HEK293T (cell line): ENCODE results near the gene LRP1B.
A peak's percentile ranks its signal among the peaks of the same experiment; 100 is the strongest.

Experiments
- CTCF ChIA-PET: fragments of 350-600 bp; formaldehyde crosslinking; extraction: SDS; loops from one replicate; lab custom pipeline; 2021; ENCODE audit warnings: antibody characterized with exemption, inconsistent platforms; lab: Yijun Ruan, JAX
- POLR2A ChIA-PET: fragments of 350-600 bp; formaldehyde crosslinking; extraction: SDS; loops from one replicate; lab custom pipeline; 2020; ENCODE audit warnings: antibody characterized with exemption, inconsistent platforms; lab: Yijun Ruan, JAX
- DNase-seq: peaks from one replicate; pipeline ENCODE4 v3.0.0; 2012; ENCODE audit warnings: mixed read lengths; ENCODE audit errors: extremely low spot score
- ARNT ChIP-seq: fragments of 450-650 bp; IDR thresholded peaks from 2 replicates; pipeline ENCODE4 v1.6.1; 2017; ENCODE audit warnings: mild to moderate bottlenecking
- BHLHE40 ChIP-seq: fragments of 450-650 bp; IDR thresholded peaks from 2 replicates; pipeline ENCODE4 v1.6.1; 2016; ENCODE audit warnings: mild to moderate bottlenecking, moderate library complexity, borderline replicate concordance
- CTBP1 ChIP-seq: fragments of 450-650 bp; IDR thresholded peaks from 2 replicates; pipeline ENCODE4 v1.6.1; 2016; ENCODE audit warnings: borderline replicate concordance
- ELF4 ChIP-seq: fragments of 450-650 bp; IDR thresholded peaks from 2 replicates; pipeline ENCODE4 v1.6.1; 2017; ENCODE audit warnings: antibody characterized with exemption
- FOXA1 ChIP-seq: fragments of 450-650 bp; IDR thresholded peaks from 2 replicates; pipeline ENCODE4 v1.6.1; 2016; ENCODE audit warnings: mild to moderate bottlenecking
- FOXK2 ChIP-seq: fragments of 450-650 bp; IDR thresholded peaks from 2 replicates; pipeline ENCODE4 v1.6.1; 2016; ENCODE audit warnings: mild to moderate bottlenecking
- FOXM1 ChIP-seq: fragments of 450-650 bp; IDR thresholded peaks from 2 replicates; pipeline ENCODE4 v1.6.1; 2017; ENCODE audit warnings: mild to moderate bottlenecking, borderline replicate concordance
- HDGF ChIP-seq: fragments of 450-650 bp; IDR thresholded peaks from 2 replicates; pipeline ENCODE4 v1.6.1; 2017; ENCODE audit warnings: antibody characterized with exemption, borderline replicate concordance
- L3MBTL2 ChIP-seq: fragments of 450-650 bp; conservative IDR thresholded peaks from 2 replicates; pipeline ENCODE4 v1.6.1; 2016; ENCODE audit warnings: mild to moderate bottlenecking
- LEF1 ChIP-seq: fragments of 450-650 bp; IDR thresholded peaks from 2 replicates; pipeline ENCODE4 v1.6.1; 2017; ENCODE audit warnings: mild to moderate bottlenecking, borderline replicate concordance
- NFRKB ChIP-seq: fragments of 450-650 bp; IDR thresholded peaks from 2 replicates; pipeline ENCODE4 v1.6.1; 2016; ENCODE audit warnings: mild to moderate bottlenecking, moderate library complexity
- PKNOX1 ChIP-seq: fragments of 450-650 bp; IDR thresholded peaks from 2 replicates; pipeline ENCODE4 v1.6.1; 2016
- SP1 ChIP-seq: fragments of 450-650 bp; IDR thresholded peaks from 2 replicates; pipeline ENCODE4 v1.6.1; 2017
- SUZ12 ChIP-seq: fragments of 450-650 bp; IDR thresholded peaks from 2 replicates; pipeline ENCODE4 v1.6.1; 2016; ENCODE audit warnings: mild to moderate bottlenecking
- TARDBP ChIP-seq: fragments of 450-650 bp; IDR thresholded peaks from 2 replicates; pipeline ENCODE4 v1.6.1; 2016
- ZNF384 ChIP-seq: fragments of 450-650 bp; IDR thresholded peaks from 2 replicates; pipeline ENCODE4 v1.6.1; 2016

The LRP1B gene

GRCh38 chr2:140998577-140998976 lies 1132.2 kb downstream of the LRP1B start:
- no peak for DNase-seq
- TF ChIP-seq CTBP1 (no peak), FOXM1 (no peak), NFRKB (no peak), ELF4 (no peak), SP1 (no peak), FOXA1 (no peak), LEF1 (no peak), HDGF (no peak), PKNOX1 (no peak), L3MBTL2 (no peak), ZNF384 (no peak), TARDBP (no peak), BHLHE40 (no peak), SUZ12 (no peak), ARNT (no peak), FOXK2 (no peak)
- POLR2A ChIA-PET: no interaction called here
- CTCF ChIA-PET: no interaction called here

GRCh38 chr2:140998017-140998416 lies 1132.8 kb downstream of the LRP1B start:
- ChIA-PET CTCF (no interaction called here), POLR2A (no interaction called here)

GRCh38 chr2:140994856-140995255 lies 1136.0 kb downstream of the LRP1B start:
- POLR2A ChIA-PET: no interaction called here
- TF ChIP-seq PKNOX1 (no peak), ZNF384 (no peak), BHLHE40 (no peak), FOXK2 (no peak), FOXM1 (no peak), SP1 (no peak), TARDBP (no peak), FOXA1 (no peak), ARNT (no peak), CTBP1 (no peak), ELF4 (no peak), L3MBTL2 (no peak)
- CTCF ChIA-PET: no interaction called here
- DNase-seq: no peak

More at GRCh38 chr2:140998017-140998416, 1132.8 kb downstream of the LRP1B start:
- no peak for DNase-seq
- peak; percentile 39; the same call in 1 of the 2 replicates for TF ChIP-seq PKNOX1
- TF ChIP-seq FOXM1: no peak
- no peak for TF ChIP-seq LEF1

GRCh38 chr2:140990416-140990815 lies 1140.4 kb downstream of the LRP1B start:
- no peak for DNase-seq
- TF ChIP-seq FOXM1 (no peak), ZNF384 (no peak), L3MBTL2 (no peak), BHLHE40 (no peak), SP1 (no peak), FOXA1 (no peak), HDGF (no peak), ARNT (no peak)
- ChIA-PET POLR2A (no interaction called here), CTCF (no interaction called here)

GRCh38 chr2:140988597-140988996 lies 1142.2 kb downstream of the LRP1B start:
- POLR2A ChIA-PET: no interaction called here
- TF ChIP-seq TARDBP (no peak), SUZ12 (no peak), BHLHE40 (no peak), FOXA1 (no peak), NFRKB (no peak), ARNT (no peak), FOXM1 (no peak), SP1 (no peak), LEF1 (no peak), FOXK2 (no peak), PKNOX1 (no peak), L3MBTL2 (no peak), CTBP1 (no peak), ZNF384 (no peak), ELF4 (no peak), HDGF (no peak)
- CTCF ChIA-PET: no interaction called here
- DNase-seq: no peak

GRCh38 chr2:140986456-140986855 lies 1144.4 kb downstream of the LRP1B start:
- ChIA-PET CTCF (no interaction called here), POLR2A (no interaction called here)
- DNase-seq: no peak
- TF ChIP-seq SP1: no peak
- no peak for TF ChIP-seq ARNT
- no peak for TF ChIP-seq L3MBTL2
- no peak for TF ChIP-seq ELF4
- TF ChIP-seq FOXA1: no peak
- TF ChIP-seq HDGF: no peak
- no peak for TF ChIP-seq CTBP1
- TF ChIP-seq BHLHE40: no peak
- no peak for TF ChIP-seq TARDBP
- no peak for TF ChIP-seq SUZ12
- no peak for TF ChIP-seq PKNOX1
- no peak for TF ChIP-seq NFRKB
- no peak for TF ChIP-seq FOXK2
- no peak for TF ChIP-seq ZNF384
- no peak for TF ChIP-seq LEF1
